Esophagus muscularis mucosa (tissue), 4 donors: ENCODE results near the gene BLOC1S5.

Experiments used
- EP300 ChIP-seq: sonication (generic); formaldehyde crosslinking; IDR thresholded peaks from one replicate; pipeline ENCODE4 v1.6.1; 2017; ENCODE audit warnings: antibody characterized with exemption
- POLR2A ChIP-seq: fragments of 450-650 bp; IDR thresholded peaks from one replicate; pipeline ENCODE4 v1.6.1; 2017; ENCODE audit warnings: antibody characterized with exemption, moderate library complexity, mild to moderate bottlenecking, low read depth
- POLR2AphosphoS5 ChIP-seq, 2 donors: sonication (generic); formaldehyde crosslinking; IDR thresholded peaks; one replicate each; pipeline ENCODE4 v1.6.1; 2017; ENCODE audit warnings: antibody characterized with exemption in 2 of 2
- TF ChIP-seq, protein P1 (sequence below), 3 experiments: fragments of 200-600 bp in 2 of 3; fragments of 450-650 bp in 1 of 3; sonication (generic) in 2 of 3; IDR thresholded peaks; one replicate each; pipeline ENCODE4 v1.5.1; 2017 to 2019; ENCODE audit warnings: antibody characterized with exemption in 3 of 3, mild to moderate bottlenecking in 2 of 3, moderate library complexity in 1 of 3

DNA sequence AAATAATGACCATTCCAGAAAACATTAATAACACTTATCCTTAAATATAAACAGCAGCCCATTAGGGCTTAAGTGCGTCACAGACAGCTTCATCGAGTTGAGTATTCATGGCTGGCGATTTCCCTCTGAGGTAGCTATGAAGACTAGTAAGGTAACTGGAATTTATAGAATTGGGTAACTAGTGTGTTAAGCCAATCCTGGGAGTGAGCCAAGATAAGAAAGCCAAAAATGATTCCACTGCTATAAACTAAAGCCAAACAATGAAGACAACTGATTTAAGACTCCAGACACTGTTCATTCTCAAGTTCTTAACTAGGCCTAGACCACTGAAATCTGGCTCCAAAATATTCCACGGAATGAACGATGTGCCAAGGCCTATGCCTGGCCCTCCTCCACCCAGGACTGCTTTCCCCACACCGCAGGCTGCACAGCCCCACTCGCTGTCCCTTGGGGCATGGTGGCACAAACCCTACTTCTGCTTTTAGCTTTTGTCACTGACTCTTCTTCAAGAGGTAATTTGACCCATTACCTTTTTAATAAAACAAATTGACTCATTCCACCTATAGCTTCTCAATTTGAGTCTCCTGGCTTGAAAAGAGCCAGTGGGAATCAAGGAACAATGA, 66.0 kb downstream of the BLOC1S5 start:
- TF ChIP-seq, protein P1, sequence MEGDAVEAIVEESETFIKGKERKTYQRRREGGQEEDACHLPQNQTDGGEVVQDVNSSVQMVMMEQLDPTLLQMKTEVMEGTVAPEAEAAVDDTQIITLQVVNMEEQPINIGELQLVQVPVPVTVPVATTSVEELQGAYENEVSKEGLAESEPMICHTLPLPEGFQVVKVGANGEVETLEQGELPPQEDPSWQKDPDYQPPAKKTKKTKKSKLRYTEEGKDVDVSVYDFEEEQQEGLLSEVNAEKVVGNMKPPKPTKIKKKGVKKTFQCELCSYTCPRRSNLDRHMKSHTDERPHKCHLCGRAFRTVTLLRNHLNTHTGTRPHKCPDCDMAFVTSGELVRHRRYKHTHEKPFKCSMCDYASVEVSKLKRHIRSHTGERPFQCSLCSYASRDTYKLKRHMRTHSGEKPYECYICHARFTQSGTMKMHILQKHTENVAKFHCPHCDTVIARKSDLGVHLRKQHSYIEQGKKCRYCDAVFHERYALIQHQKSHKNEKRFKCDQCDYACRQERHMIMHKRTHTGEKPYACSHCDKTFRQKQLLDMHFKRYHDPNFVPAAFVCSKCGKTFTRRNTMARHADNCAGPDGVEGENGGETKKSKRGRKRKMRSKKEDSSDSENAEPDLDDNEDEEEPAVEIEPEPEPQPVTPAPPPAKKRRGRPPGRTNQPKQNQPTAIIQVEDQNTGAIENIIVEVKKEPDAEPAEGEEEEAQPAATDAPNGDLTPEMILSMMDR (IDR thresholded peaks at IDR 0.05) = no peak
- TF ChIP-seq POLR2A = no peak
- peak in 1 of 2 donors; percentile 40 for TF ChIP-seq POLR2AphosphoS5 (IDR thresholded peaks at IDR 0.05)
- no peak for TF ChIP-seq EP300
